Amniotic stem cell (primary cell): ENCODE data around the gene GSTM5.
"Not testable (repeated sequence)": the region's sequence is repeated elsewhere in the genome, so short reads cannot be mapped to it uniquely, and the experiment has no call there.

Source experiments
- DNase-seq: peaks from one replicate; lab custom pipeline; 2025; lab: John Stamatoyannopoulos, UW

Gene GSTM5

GRCh38 chr1:109697066-109697465 is 15.0 kb upstream of the GSTM5 start:
- no peak for DNase-seq

DNA sequence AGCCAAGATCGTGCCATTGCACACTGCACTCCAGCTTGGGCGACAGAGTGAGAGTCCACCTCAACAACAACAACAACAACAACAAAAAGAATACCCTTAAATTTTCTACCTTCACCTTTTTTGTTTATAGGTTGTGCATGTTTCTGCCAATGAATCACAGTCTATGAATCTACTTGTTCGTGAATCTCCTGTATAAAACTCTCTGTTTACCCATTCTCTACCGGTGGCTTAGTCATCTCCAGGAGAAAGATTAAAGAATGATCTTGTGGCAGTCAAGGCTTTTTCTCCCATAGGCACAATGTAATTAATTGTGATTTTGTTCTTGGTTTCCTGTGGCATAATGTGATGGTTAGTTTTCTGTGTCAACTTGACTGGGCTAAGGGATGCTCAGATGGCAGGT is 14.2 kb upstream of the GSTM5 start:
- DNase-seq, result not testable (repeated sequence)

- DNase-seq, result not testable (repeated sequence)
These were observed 9.1 kb upstream of the GSTM5 start for GRCh38 chr1:109702940-109703339.

DNA sequence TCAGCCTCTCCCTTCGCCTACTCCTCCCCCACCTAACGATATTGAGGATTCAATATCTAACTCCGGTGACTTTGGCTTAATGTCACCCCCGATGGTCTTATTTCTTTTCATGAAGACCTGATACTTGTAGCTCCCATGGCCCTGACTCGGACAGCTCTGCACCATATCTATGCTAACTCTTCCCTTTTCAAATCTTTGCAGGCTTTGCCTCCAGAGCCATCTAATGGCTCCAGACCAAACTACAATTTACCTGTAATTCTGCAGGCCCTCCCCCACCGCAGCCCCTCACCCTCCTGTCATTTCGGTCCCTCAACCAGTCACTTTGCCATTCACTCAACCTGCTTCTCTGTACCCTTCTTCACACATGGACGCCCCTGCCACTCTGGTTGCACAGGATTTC is 7.9 kb upstream of the GSTM5 start:
- DNase-seq, result no peak

GRCh38 chr1:109705411-109705810 is 6.6 kb upstream of the GSTM5 start:
- no peak for DNase-seq

DNA sequence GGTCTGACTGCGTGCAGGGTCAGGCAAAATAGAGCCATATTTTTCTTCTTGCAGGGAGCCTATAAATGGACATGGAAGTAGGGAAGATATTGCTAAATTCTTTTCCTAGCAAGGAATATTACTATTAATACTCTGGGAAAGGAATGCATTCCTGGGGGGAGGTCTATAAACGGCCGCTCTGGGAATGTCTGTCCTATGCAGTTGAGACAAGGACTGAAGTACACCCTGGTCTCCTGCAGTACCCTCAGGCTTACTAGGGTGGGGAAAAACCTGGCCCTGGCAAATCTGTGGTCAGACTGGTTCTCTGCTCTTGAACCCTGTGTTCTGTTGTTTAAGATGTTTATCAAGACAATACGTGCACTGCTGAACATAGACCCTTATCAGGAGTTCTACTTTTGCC is 3.1 kb upstream of the GSTM5 start:
- DNase-seq, result not testable (repeated sequence)

GRCh38 chr1:109709822-109710221 is 2.2 kb upstream of the GSTM5 start:
- not testable (repeated sequence) for DNase-seq

DNA sequence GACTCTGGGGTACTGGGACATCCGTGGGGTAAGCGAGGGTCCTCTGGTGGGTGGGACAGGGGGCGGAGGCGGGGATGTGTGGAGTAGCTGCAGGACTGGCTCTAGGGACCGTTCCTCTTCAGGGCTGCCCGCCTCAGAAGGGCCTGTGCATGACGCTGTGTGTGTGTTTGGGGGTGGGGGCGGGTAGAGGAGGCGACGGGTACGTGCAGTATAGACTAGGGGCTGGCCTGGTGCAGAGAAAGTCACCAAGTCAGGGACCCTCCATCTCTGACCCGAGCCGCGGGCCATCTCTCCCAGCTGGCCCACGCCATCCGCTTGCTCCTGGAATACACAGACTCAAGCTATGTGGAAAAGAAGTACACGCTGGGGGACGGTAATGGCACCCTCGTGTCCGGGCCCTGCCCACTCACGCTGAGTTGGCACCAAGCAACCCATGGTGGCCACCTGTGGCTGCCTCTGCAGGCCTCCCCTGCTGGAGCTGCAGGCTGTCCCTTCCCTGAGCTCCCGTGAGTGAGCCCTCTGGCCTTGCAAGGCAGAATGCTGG is 342 bp downstream of the GSTM5 start:
- DNase-seq, result no peak

GRCh38 chr1:109713636-109714035 is 1.6 kb downstream of the GSTM5 start:
- DNase-seq, result no peak

- DNase-seq, result no peak
These were observed 2.8 kb downstream of the GSTM5 start for GRCh38 chr1:109714661-109715372.

GRCh38 chr1:109716121-109716520 is 4.1 kb downstream of the GSTM5 start:
- DNase-seq, result no peak

DNA sequence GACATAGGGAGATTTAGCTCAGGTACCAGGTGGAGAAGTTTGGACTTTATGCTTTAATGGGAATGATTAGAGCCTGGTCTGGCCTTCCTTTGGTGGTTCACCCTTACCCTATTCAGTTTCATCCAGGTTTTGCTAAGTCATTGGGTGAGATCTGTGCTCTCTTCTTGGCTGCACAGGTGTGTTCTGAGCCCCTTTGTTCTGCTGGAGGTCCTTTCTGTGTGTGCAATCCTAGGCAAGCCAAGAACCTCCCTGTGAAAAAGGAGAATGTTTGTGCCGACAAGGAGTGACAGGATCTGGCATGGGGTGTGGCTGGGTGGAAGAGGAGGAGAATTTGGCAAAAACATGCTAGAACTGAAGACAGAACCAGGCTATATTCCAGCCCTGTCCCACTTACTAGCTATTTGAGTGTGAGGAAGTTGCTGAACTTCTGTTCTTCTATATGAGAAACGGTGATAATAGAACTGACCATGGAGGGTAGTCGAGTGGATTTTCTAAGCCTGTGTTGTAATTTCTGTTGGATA is 4.6 kb downstream of the GSTM5 start:
- DNase-seq, result no peak

GRCh38 chr1:109717729-109718128 is 5.7 kb downstream of the GSTM5 start:
- no peak for DNase-seq

- no peak for DNase-seq
These were observed 6.4 kb downstream of the GSTM5 start for GRCh38 chr1:109718495-109718894.

DNA sequence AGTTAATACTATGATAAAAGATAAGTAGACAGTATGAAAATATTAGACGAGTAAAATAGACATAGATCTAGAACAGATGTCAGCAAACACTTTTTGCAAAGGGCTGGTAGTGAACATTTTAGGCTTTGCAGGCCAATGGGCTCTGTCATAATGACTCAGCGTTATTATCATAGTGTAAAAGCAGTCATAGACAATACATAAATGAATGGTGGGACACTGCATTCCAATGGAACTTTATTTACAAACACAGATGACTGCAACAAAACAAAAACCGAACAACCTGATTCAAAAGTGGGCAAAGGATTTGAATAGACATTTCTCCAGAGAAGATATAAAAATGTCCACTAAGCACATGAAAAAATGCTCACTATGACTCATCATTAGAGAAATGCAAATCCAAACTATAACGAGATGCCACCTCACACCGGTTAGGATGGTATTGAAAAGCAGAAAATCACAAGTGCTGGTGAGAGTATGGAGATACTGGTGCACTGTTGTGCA is 7.3 kb downstream of the GSTM5 start:
- DNase-seq, result no peak

GRCh38 chr1:109721042-109721441 is 9.0 kb downstream of the GSTM5 start:
- no peak for DNase-seq

- no peak for DNase-seq
These were observed 9.9 kb downstream of the GSTM5 start for GRCh38 chr1:109721971-109722370.

DNA sequence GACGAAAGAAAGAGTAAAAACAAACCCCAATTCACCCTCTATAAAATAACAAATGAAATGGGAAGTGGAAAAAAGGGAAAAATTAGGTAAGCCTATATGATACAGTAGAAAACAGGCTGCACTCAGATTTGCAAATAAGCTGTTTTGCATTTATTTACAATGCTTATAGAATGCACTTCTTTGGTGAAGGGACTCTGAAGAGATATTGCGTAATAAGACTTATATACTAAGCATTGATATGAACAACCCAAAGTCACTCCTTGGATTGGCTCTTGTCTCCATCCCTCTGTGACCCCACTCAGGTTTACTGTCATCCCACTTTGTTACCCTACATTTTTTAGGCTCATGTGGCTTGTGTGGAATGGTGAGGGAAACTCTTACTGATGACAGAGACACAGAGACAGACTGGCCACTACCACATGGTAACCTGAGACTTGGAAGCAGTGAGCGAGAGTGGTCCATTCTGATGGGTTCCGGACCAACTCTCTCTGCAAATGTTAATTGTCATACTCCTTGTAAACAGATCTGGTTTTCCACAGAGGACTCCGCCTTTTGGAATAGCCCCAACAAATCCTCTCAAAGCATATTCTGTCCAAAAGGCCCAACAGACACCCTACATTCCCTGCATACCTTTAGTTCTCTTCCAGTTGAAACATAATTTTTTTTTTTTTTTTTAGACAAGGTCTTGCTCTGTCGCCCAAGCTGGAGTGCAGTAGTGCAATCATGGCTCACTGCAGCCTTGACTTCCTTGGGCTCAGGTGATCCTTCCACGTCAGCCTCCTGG is 11.0 kb downstream of the GSTM5 start:
- no peak for DNase-seq

- no peak for DNase-seq
These were observed 12.9 kb downstream of the GSTM5 start for GRCh38 chr1:109724933-109725332.

GRCh38 chr1:109725510-109725909 is 13.5 kb downstream of the GSTM5 start:
- no peak for DNase-seq

DNA sequence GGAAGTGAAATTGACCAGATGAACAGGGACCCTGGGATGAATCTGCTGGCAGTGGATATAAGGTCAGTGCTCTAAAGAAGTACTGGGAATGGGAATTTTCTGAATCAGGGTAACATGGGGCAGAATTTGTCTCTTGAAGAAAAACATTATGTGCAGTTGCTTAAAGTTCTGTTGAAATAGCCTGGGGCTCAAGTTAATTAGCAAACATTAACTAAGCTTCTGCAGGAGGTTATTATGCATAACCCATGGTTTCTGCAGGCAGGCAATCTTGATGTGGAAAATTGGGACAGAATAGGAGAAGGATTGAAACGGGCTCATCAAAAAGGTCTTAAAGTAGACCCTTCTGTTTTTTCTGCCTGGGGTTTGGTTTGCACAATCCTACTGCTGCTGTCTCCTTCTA is 14.0 kb downstream of the GSTM5 start:
- DNase-seq, result no peak

- DNase-seq, result no peak
These were observed 14.8 kb downstream of the GSTM5 start for GRCh38 chr1:109726728-109727373.
